ENCODE data around the gene FAM240B. TPM values are rescaled to one million over a fixed set of nuclear protein-coding genes. Genes with fewer than 3 reads are reported as not detected.

The FAM240B gene
- total and polyA plus RNA-seq, 2 experiments from 2014 or later = not detected

DNA sequence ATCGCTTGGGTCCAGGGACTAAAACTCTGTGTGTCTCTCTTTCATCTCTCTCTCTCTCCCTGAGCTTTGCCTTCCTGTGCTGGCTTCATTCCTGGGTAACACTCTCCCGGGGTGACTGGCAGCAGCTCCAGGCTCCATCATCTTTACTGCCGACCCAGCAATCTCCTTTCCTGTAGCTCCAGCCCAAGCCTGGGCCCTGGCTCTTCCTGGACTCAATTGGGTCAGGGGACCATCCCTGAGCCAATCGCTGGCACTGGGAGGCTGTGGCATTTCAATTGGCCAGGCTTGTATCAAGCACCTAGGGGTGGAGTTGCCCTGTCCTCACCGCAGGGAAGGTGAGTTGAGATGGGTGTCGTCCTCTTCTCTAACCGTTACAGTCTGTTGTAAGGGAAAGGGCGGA is 31.9 kb downstream of the FAM240B start:
- DNase-seq (ENCODE audit: low spot score) = no peak
- Histone ChIP-seq H3K4me1 (ENCODE audit: insufficient read depth) (peaks cover 63% of the 10 kb centered on the region), H3K79me2 (replicated peaks; ENCODE audit: insufficient read depth) (no peaks in the 10 kb centered on the region), H4K20me1 (replicated peaks; ENCODE audit: insufficient read depth) (no peaks in the 10 kb centered on the region), H3F3A (replicated peaks; ENCODE audit: low read depth) (no peaks in the 10 kb centered on the region), H2AFZ (peak overlapping the region; percentile 67), H3K27ac (ENCODE audit: low read depth) (no peak overlapping the region), H3K9me2 (ENCODE audit: insufficient read depth) (0 out of 2 replicates have a peak, but pooled peaks cover 5% of the 10 kb centered on the region), H3K4me2 (peak overlapping the region; percentile 42; the same call in 1 of the 2 replicates), H3K36me3 (ENCODE audit: insufficient read depth) (no peaks in the 10 kb centered on the region), H3K27me3 (ENCODE audit: insufficient read depth) (no peaks in the 10 kb centered on the region), H3K4me3 (no peak overlapping the region)
- ATAC-seq = no peak
- Mint-ChIP-seq H3K27ac (peak overlapping the region; percentile 77; the same call in 1 of the 2 replicates), H3K4me3 (no peak overlapping the region), H3K9me3 (no peaks in the 10 kb centered on the region), H3K36me3 (ENCODE audit: low read depth) (no peaks in the 10 kb centered on the region), H3K4me1 (peaks cover 78% of the 10 kb centered on the region), H3K27me3 (ENCODE audit: insufficient read depth, low read depth, poor library complexity) (peaks cover 8% of the 10 kb centered on the region)
- TF ChIP-seq STAT1 (IDR thresholded peaks at IDR 0.05; ENCODE audit: unreplicated experiment) = no peak

DNA sequence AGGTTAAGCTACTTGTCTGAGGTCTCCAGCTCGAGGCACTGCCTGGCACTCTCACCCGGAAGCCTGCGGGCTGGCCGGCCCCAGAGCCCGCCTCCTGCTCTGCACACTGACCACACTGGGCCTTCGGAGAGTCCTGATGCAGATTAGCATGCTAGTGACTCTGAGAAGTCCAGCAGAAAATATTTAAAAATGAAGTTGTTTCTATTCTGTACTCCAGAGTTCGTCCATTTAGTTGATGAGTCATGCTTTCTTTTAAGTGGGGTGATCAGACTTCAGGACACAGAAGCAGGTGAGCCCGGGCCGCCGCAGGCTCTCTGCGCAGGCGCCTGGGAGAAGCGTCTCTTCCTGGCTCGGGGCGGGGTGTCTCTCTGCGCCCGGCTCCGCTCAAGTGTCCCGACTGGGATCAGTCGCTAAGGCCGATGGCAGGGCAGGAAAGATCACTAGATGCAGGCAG is 32.5 kb downstream of the FAM240B start:
- Histone ChIP-seq H3K79me2 (replicated peaks; ENCODE audit: insufficient read depth) (no peaks in the 10 kb centered on the region), H4K20me1 (replicated peaks; ENCODE audit: insufficient read depth) (no peaks in the 10 kb centered on the region), H3K4me2 (peak overlapping the region; percentile 42; the same call in 1 of the 2 replicates), H3F3A (replicated peaks; ENCODE audit: low read depth) (no peaks in the 10 kb centered on the region), H3K27ac (ENCODE audit: low read depth) (peak overlapping the region; percentile 7; the same call in 1 of the 2 replicates), H3K36me3 (ENCODE audit: insufficient read depth) (no peaks in the 10 kb centered on the region), H3K4me1 (ENCODE audit: insufficient read depth) (peaks cover 65% of the 10 kb centered on the region), H2AFZ (peak overlapping the region; percentile 67), H3K4me3 (no peak overlapping the region), H3K27me3 (ENCODE audit: insufficient read depth) (no peaks in the 10 kb centered on the region), H3K9me2 (ENCODE audit: insufficient read depth) (0 out of 2 replicates have a peak, but pooled peaks cover 5% of the 10 kb centered on the region)
- peak overlapping the region; percentile 37; the same call in 1 of the 2 replicates for H3K27ac Mint-ChIP-seq
- no peaks in the 10 kb centered on the region for H3K9me3 Mint-ChIP-seq
- peaks cover 8% of the 10 kb centered on the region for H3K27me3 Mint-ChIP-seq (ENCODE audit: insufficient read depth, low read depth, poor library complexity)
- DNase-seq (ENCODE audit: low spot score) (peak; percentile 46), ATAC-seq (peak; percentile 10; the same call in 2 of the 3 replicates)
- H3K4me1 Mint-ChIP-seq = peaks cover 79% of the 10 kb centered on the region
- no peaks in the 10 kb centered on the region for H3K36me3 Mint-ChIP-seq (ENCODE audit: low read depth)
- no peak overlapping the region for H3K4me3 Mint-ChIP-seq
- TF ChIP-seq STAT1 (IDR thresholded peaks at IDR 0.05; ENCODE audit: unreplicated experiment) (no peak), ZNF114 (CRISPR knock-in tag; IDR thresholded peaks at IDR 0.05) (no peak), CREB1 (CRISPR knock-in tag; IDR thresholded peaks at IDR 0.05; ENCODE audit: low read depth) (no peak), ZNF331 (CRISPR knock-in tag; IDR thresholded peaks at IDR 0.05; ENCODE audit: low read depth) (no peak), POLR2AphosphoS5 (IDR thresholded peaks at IDR 0.05; ENCODE audit: low read depth) (no peak)
- TF ChIP-seq, protein P1, sequence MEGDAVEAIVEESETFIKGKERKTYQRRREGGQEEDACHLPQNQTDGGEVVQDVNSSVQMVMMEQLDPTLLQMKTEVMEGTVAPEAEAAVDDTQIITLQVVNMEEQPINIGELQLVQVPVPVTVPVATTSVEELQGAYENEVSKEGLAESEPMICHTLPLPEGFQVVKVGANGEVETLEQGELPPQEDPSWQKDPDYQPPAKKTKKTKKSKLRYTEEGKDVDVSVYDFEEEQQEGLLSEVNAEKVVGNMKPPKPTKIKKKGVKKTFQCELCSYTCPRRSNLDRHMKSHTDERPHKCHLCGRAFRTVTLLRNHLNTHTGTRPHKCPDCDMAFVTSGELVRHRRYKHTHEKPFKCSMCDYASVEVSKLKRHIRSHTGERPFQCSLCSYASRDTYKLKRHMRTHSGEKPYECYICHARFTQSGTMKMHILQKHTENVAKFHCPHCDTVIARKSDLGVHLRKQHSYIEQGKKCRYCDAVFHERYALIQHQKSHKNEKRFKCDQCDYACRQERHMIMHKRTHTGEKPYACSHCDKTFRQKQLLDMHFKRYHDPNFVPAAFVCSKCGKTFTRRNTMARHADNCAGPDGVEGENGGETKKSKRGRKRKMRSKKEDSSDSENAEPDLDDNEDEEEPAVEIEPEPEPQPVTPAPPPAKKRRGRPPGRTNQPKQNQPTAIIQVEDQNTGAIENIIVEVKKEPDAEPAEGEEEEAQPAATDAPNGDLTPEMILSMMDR (conservative IDR thresholded peaks at IDR 0.05; ENCODE audit: low read depth in 2 of 2) = no peak
- TF ChIP-seq, protein P2, sequence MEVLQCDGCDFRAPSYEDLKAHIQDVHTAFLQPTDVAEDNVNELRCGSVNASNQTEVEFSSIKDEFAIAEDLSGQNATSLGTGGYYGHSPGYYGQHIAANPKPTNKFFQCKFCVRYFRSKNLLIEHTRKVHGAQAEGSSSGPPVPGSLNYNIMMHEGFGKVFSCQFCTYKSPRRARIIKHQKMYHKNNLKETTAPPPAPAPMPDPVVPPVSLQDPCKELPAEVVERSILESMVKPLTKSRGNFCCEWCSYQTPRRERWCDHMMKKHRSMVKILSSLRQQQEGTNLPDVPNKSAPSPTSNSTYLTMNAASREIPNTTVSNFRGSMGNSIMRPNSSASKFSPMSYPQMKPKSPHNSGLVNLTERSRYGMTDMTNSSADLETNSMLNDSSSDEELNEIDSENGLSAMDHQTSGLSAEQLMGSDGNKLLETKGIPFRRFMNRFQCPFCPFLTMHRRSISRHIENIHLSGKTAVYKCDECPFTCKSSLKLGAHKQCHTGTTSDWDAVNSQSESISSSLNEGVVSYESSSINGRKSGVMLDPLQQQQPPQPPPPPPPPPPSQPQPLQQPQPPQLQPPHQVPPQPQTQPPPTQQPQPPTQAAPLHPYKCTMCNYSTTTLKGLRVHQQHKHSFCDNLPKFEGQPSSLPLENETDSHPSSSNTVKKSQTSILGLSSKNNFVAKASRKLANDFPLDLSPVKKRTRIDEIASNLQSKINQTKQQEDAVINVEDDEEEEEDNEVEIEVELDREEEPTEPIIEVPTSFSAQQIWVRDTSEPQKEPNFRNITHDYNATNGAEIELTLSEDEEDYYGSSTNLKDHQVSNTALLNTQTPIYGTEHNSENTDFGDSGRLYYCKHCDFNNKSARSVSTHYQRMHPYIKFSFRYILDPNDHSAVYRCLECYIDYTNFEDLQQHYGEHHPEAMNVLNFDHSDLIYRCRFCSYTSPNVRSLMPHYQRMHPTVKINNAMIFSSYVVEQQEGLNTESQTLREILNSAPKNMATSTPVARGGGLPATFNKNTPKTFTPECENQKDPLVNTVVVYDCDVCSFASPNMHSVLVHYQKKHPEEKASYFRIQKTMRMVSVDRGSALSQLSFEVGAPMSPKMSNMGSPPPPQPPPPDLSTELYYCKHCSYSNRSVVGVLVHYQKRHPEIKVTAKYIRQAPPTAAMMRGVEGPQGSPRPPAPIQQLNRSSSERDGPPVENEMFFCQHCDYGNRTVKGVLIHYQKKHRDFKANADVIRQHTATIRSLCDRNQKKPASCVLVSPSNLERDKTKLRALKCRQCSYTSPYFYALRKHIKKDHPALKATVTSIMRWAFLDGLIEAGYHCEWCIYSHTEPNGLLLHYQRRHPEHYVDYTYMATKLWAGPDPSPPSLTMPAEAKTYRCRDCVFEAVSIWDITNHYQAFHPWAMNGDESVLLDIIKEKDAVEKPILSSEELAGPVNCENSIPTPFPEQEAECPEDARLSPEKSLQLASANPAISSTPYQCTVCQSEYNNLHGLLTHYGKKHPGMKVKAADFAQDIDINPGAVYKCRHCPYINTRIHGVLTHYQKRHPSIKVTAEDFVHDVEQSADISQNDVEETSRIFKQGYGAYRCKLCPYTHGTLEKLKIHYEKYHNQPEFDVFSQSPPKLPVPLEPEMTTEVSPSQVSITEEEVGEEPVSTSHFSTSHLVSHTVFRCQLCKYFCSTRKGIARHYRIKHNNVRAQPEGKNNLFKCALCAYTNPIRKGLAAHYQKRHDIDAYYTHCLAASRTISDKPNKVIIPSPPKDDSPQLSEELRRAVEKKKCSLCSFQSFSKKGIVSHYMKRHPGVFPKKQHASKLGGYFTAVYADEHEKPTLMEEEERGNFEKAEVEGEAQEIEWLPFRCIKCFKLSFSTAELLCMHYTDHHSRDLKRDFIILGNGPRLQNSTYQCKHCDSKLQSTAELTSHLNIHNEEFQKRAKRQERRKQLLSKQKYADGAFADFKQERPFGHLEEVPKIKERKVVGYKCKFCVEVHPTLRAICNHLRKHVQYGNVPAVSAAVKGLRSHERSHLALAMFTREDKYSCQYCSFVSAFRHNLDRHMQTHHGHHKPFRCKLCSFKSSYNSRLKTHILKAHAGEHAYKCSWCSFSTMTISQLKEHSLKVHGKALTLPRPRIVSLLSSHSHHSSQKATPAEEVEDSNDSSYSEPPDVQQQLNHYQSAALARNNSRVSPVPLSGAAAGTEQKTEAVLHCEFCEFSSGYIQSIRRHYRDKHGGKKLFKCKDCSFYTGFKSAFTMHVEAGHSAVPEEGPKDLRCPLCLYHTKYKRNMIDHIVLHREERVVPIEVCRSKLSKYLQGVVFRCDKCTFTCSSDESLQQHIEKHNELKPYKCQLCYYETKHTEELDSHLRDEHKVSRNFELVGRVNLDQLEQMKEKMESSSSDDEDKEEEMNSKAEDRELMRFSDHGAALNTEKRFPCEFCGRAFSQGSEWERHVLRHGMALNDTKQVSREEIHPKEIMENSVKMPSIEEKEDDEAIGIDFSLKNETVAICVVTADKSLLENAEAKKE (CRISPR knock-in tag; IDR thresholded peaks at IDR 0.05) = no peak
- TF ChIP-seq, protein P3, sequence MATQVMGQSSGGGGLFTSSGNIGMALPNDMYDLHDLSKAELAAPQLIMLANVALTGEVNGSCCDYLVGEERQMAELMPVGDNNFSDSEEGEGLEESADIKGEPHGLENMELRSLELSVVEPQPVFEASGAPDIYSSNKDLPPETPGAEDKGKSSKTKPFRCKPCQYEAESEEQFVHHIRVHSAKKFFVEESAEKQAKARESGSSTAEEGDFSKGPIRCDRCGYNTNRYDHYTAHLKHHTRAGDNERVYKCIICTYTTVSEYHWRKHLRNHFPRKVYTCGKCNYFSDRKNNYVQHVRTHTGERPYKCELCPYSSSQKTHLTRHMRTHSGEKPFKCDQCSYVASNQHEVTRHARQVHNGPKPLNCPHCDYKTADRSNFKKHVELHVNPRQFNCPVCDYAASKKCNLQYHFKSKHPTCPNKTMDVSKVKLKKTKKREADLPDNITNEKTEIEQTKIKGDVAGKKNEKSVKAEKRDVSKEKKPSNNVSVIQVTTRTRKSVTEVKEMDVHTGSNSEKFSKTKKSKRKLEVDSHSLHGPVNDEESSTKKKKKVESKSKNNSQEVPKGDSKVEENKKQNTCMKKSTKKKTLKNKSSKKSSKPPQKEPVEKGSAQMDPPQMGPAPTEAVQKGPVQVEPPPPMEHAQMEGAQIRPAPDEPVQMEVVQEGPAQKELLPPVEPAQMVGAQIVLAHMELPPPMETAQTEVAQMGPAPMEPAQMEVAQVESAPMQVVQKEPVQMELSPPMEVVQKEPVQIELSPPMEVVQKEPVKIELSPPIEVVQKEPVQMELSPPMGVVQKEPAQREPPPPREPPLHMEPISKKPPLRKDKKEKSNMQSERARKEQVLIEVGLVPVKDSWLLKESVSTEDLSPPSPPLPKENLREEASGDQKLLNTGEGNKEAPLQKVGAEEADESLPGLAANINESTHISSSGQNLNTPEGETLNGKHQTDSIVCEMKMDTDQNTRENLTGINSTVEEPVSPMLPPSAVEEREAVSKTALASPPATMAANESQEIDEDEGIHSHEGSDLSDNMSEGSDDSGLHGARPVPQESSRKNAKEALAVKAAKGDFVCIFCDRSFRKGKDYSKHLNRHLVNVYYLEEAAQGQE (IDR thresholded peaks at IDR 0.05; ENCODE audit: unreplicated experiment) = no peak
- TF ChIP-seq, protein P4, sequence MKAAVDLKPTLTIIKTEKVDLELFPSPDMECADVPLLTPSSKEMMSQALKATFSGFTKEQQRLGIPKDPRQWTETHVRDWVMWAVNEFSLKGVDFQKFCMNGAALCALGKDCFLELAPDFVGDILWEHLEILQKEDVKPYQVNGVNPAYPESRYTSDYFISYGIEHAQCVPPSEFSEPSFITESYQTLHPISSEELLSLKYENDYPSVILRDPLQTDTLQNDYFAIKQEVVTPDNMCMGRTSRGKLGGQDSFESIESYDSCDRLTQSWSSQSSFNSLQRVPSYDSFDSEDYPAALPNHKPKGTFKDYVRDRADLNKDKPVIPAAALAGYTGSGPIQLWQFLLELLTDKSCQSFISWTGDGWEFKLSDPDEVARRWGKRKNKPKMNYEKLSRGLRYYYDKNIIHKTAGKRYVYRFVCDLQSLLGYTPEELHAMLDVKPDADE (IDR thresholded peaks at IDR 0.05) = no peak

Data from GM23338 (cell line).